Measurements from ENCODE around the gene ABCB11. TPM values are rescaled to one million over a fixed set of nuclear protein-coding genes. Genes with fewer than 3 reads are reported as not detected.
A peak's percentile ranks its signal among the peaks of the same experiment; 100 is the strongest.

Gene ABCB11
- polyA plus RNA-seq, 1 of the 3 experiments (the other 2 are of a cell fraction), result not detected

DNA sequence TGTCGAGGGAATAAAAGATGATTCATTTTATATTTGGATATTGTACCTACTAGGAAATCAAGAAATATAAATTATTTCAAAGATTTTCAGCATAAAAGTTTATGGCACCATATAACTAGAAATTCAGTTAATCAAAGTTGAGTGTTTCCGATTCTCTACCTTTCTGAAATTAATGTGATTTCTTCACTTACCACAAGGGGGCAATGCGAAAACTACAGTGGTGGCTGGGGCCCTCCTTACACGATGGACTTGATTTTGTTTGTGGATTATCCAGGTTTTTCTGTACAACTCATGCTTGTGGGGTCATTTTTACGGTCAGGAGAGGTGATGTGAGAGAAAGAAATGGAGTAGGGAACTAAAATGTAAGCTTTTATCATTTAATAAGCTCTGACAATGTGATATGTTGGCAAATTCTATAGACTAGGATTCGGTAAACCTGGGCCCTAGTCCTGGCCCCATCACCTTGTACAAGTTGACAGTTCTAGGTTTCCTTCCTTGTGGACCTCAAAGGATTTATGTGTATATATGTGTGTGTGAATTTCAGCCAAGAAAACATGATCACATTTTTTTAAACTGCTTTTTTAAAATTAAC is 82.4 kb downstream of the ABCB11 start:
- no peak overlapping the region; a peak in 1 of 4 replicates for H3K4me3 ChIP-seq (ENCODE audit: low read depth in 2 of 2, low read length in 1 of 2)
- TF ChIP-seq EZH2phosphoT487 (IDR thresholded peaks at IDR 0.05; ENCODE audit: borderline replicate concordance, low read depth), result no peak
- TF ChIP-seq, protein P1, sequence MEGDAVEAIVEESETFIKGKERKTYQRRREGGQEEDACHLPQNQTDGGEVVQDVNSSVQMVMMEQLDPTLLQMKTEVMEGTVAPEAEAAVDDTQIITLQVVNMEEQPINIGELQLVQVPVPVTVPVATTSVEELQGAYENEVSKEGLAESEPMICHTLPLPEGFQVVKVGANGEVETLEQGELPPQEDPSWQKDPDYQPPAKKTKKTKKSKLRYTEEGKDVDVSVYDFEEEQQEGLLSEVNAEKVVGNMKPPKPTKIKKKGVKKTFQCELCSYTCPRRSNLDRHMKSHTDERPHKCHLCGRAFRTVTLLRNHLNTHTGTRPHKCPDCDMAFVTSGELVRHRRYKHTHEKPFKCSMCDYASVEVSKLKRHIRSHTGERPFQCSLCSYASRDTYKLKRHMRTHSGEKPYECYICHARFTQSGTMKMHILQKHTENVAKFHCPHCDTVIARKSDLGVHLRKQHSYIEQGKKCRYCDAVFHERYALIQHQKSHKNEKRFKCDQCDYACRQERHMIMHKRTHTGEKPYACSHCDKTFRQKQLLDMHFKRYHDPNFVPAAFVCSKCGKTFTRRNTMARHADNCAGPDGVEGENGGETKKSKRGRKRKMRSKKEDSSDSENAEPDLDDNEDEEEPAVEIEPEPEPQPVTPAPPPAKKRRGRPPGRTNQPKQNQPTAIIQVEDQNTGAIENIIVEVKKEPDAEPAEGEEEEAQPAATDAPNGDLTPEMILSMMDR (IDR thresholded peaks at IDR 0.05), result peak; percentile 72
- no peak for TF ChIP-seq JUND (IDR thresholded peaks at IDR 0.05)
- no peak for TF ChIP-seq NRF1 (IDR thresholded peaks at IDR 0.05; ENCODE audit: low read depth, low read length)
- TF ChIP-seq RAD21 (IDR thresholded peaks at IDR 0.05; ENCODE audit: low read length), result peak; percentile 21; the same call in 1 of the 2 replicates
- no peak overlapping the region for H3K9ac ChIP-seq
- H3K4me2 ChIP-seq, result no peak overlapping the region
- POLR2A ChIA-PET, result no interaction called here
- no peaks in the 10 kb centered on the region for H3K9me3 ChIP-seq
- no peak overlapping the region for H2AFZ ChIP-seq (ENCODE audit: low read depth)
- CTCF ChIA-PET, result interaction anchor here (0.7 to 2.9 kb wide), 5 partner anchors 9 to 183 kb away, joined by 3 to 21 read pairs (median 3); no protein-coding TSS in a partner anchor
- no peaks in the 10 kb centered on the region for H4K20me1 ChIP-seq (ENCODE audit: insufficient read depth)
- H3K9me2 ChIP-seq, result no peaks in the 10 kb centered on the region
- peaks cover 3% of the 10 kb centered on the region for H3F3A ChIP-seq (replicated peaks; ENCODE audit: insufficient read depth)
- no peak for DNase-seq
- H3K79me2 ChIP-seq (ENCODE audit: insufficient read depth), result no peaks in the 10 kb centered on the region
- H3K27ac ChIP-seq (ENCODE audit: low read depth in 2 of 2, low read length in 1 of 2), result no peak overlapping the region
- H3K4me1 ChIP-seq (ENCODE audit: control insufficient read depth in 1 of 2, insufficient read depth in 2 of 2, low read depth in 1 of 2, low read length in 1 of 2), result no peaks in the 10 kb centered on the region
- H3K27me3 ChIP-seq (ENCODE audit: insufficient read depth), result no peaks in the 10 kb centered on the region
- H3K36me3 ChIP-seq (replicated peaks in 1 of 2; ENCODE audit: control insufficient read depth in 1 of 2, insufficient read depth in 2 of 2, low read length in 1 of 2), result no peaks in the 10 kb centered on the region
- 49% methylated on average over 6 of the region's 6 CpGs for WGBS (ENCODE audit: low lambda C conversion rate)

DNA sequence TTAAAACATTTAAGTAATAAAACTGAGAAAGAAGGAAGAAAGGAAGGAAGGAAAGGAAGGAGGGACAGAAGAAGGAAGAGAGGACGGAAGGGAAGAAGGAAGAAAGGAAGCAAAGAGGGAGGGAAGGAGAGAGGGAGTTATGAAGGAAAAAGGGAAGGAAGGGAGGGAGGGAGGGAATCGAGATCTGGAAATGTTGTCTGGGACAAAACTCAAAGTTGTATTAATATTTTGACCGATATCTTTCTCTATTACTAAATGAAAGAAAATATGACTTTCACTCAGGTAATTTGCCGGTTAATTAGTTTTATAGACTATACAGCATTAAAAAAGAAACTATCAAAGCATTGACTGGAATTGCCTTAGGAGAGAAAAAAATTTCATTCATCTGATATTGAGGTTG is 85.6 kb downstream of the ABCB11 start:
- POLR2A ChIA-PET, result no interaction called here
- Histone ChIP-seq H3K9me3 (no peaks in the 10 kb centered on the region), H3K36me3 (replicated peaks in 1 of 2; ENCODE audit: control insufficient read depth in 1 of 2, insufficient read depth in 2 of 2, low read length in 1 of 2) (no peaks in the 10 kb centered on the region), H2AFZ (ENCODE audit: low read depth) (no peak overlapping the region), H3K4me2 (no peak overlapping the region), H3F3A (replicated peaks; ENCODE audit: insufficient read depth) (peaks cover 3% of the 10 kb centered on the region), H3K27me3 (ENCODE audit: insufficient read depth) (no peaks in the 10 kb centered on the region), H3K79me2 (ENCODE audit: insufficient read depth) (no peaks in the 10 kb centered on the region), H3K4me3 (ENCODE audit: low read depth in 2 of 2, low read length in 1 of 2) (no peak overlapping the region), H3K9me2 (no peaks in the 10 kb centered on the region), H3K27ac (ENCODE audit: low read depth in 2 of 2, low read length in 1 of 2) (no peak overlapping the region), H3K9ac (no peak overlapping the region), H4K20me1 (ENCODE audit: insufficient read depth) (no peaks in the 10 kb centered on the region), H3K4me1 (ENCODE audit: control insufficient read depth in 1 of 2, insufficient read depth in 2 of 2, low read depth in 1 of 2, low read length in 1 of 2) (no peaks in the 10 kb centered on the region)
- CTCF ChIA-PET, result interaction anchor here (2.0 to 3.3 kb wide), 2 partner anchors 12 to 16 kb away, joined by 10 to 16 read pairs; no protein-coding TSS in a partner anchor
- WGBS (ENCODE audit: low lambda C conversion rate), result 36% methylated on average over 4 of the region's 4 CpGs
- no peak for DNase-seq
- TF ChIP-seq FOSL2 (IDR thresholded peaks at IDR 0.05; ENCODE audit: borderline replicate concordance, low read depth) (no peak), GABPA (IDR thresholded peaks at IDR 0.05; ENCODE audit: low read depth) (no peak), MEF2A (IDR thresholded peaks at IDR 0.05; ENCODE audit: borderline replicate concordance, low read depth) (no peak), POLR2AphosphoS5 (IDR thresholded peaks at IDR 0.05; ENCODE audit: low read depth, low read length) (no peak), MXI1 (IDR thresholded peaks at IDR 0.05; ENCODE audit: low read depth, low read length) (no peak), SMC3 (IDR thresholded peaks at IDR 0.05; ENCODE audit: low read depth, low read length) (no peak), EP300 (IDR thresholded peaks at IDR 0.05; ENCODE audit: borderline replicate concordance in 1 of 2, low read depth in 1 of 2, low read length in 1 of 2) (no peak), YY1 (IDR thresholded peaks at IDR 0.05; ENCODE audit: low read depth) (no peak), FOXJ3 (CRISPR knock-in tag; IDR thresholded peaks at IDR 0.05) (no peak), GATA2 (CRISPR knock-in tag; IDR thresholded peaks at IDR 0.05) (no peak), RAD21 (IDR thresholded peaks at IDR 0.05; ENCODE audit: low read length) (no peak)
- TF ChIP-seq, protein P2, sequence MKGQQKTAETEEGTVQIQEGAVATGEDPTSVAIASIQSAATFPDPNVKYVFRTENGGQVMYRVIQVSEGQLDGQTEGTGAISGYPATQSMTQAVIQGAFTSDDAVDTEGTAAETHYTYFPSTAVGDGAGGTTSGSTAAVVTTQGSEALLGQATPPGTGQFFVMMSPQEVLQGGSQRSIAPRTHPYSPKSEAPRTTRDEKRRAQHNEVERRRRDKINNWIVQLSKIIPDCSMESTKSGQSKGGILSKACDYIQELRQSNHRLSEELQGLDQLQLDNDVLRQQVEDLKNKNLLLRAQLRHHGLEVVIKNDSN (IDR thresholded peaks at IDR 0.05; ENCODE audit: borderline replicate concordance, low read depth), result no peak
- TF ChIP-seq, protein P3, sequence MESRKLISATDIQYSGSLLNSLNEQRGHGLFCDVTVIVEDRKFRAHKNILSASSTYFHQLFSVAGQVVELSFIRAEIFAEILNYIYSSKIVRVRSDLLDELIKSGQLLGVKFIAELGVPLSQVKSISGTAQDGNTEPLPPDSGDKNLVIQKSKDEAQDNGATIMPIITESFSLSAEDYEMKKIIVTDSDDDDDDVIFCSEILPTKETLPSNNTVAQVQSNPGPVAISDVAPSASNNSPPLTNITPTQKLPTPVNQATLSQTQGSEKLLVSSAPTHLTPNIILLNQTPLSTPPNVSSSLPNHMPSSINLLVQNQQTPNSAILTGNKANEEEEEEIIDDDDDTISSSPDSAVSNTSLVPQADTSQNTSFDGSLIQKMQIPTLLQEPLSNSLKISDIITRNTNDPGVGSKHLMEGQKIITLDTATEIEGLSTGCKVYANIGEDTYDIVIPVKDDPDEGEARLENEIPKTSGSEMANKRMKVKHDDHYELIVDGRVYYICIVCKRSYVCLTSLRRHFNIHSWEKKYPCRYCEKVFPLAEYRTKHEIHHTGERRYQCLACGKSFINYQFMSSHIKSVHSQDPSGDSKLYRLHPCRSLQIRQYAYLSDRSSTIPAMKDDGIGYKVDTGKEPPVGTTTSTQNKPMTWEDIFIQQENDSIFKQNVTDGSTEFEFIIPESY (IDR thresholded peaks at IDR 0.05; ENCODE audit: borderline replicate concordance, low read depth), result no peak
- TF ChIP-seq, protein P4, sequence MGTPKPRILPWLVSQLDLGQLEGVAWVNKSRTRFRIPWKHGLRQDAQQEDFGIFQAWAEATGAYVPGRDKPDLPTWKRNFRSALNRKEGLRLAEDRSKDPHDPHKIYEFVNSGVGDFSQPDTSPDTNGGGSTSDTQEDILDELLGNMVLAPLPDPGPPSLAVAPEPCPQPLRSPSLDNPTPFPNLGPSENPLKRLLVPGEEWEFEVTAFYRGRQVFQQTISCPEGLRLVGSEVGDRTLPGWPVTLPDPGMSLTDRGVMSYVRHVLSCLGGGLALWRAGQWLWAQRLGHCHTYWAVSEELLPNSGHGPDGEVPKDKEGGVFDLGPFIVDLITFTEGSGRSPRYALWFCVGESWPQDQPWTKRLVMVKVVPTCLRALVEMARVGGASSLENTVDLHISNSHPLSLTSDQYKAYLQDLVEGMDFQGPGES (IDR thresholded peaks at IDR 0.05; ENCODE audit: low read depth, low read length), result no peak
- TF ChIP-seq, protein P5, sequence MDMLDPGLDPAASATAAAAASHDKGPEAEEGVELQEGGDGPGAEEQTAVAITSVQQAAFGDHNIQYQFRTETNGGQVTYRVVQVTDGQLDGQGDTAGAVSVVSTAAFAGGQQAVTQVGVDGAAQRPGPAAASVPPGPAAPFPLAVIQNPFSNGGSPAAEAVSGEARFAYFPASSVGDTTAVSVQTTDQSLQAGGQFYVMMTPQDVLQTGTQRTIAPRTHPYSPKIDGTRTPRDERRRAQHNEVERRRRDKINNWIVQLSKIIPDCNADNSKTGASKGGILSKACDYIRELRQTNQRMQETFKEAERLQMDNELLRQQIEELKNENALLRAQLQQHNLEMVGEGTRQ (IDR thresholded peaks at IDR 0.05; ENCODE audit: borderline replicate concordance, low read depth, low read length), result no peak

Data from SK-N-SH (cell line).